NT2/D1 (cell line): ENCODE data around the gene SEL1L3.

Experiments used
- SUZ12 ChIP-seq: IDR thresholded peaks from 2 replicates; pipeline ENCODE4 v1.6.1; 2011; ENCODE audit not compliant: insufficient read length, insufficient read depth; ENCODE audit errors: extremely low read depth
- YY1 ChIP-seq: IDR thresholded peaks from 2 replicates; pipeline ENCODE4 v1.6.1; 2011; ENCODE audit not compliant: insufficient read length, insufficient read depth
- ZNF274 ChIP-seq: IDR thresholded peaks from 2 replicates; pipeline ENCODE4 v1.6.1; 2011; ENCODE audit warnings: mild to moderate bottlenecking, low read depth, low read length

- TF ChIP-seq YY1 (no peak), ZNF274 (no peak), SUZ12 (no peak)
Measured at GRCh38 chr4:25756503-25756902, 106.3 kb downstream of the SEL1L3 start.
